Stimulated activated CD4-positive, alpha-beta T cell treated with anti-CD3 and anti-CD28 coated beads, TNF-alpha, amount 100 ng/mL, for 1 hour (primary cell): ENCODE results near the gene FBXL14.
A peak's percentile ranks its signal among the peaks of the same experiment; 100 is the strongest.

Experiments
- DNase-seq, 3 donors: peaks; one replicate each; pipeline ENCODE4 v3.0.0-alpha.2; 2020; ENCODE audit warnings: low read depth in 3 of 3, low spot score in 1 of 3

The FBXL14 gene

GRCh38 chr12:1595026-1595561, 713 bp upstream of the FBXL14 start:
- DNase-seq = no peak

GRCh38 chr12:1594006-1594260, 448 bp downstream of the FBXL14 start:
- DNase-seq = no peak

GRCh38 chr12:1593174-1594005, 991 bp downstream of the FBXL14 start:
- DNase-seq = no peak

- peak in 1 of 3 donors; percentile 48 for DNase-seq
Observed at GRCh38 chr12:1592444-1593173, 1.8 kb downstream of the FBXL14 start.

- DNase-seq = no peak
Observed at GRCh38 chr12:1591543-1591942, 2.8 kb downstream of the FBXL14 start.

- DNase-seq = no peak
Observed at GRCh38 chr12:1591034-1591433, 3.3 kb downstream of the FBXL14 start.

GRCh38 chr12:1590221-1590979, 4.0 kb downstream of the FBXL14 start:
- no peak for DNase-seq

- DNase-seq = no peak
Observed at GRCh38 chr12:1588575-1588947, 5.8 kb downstream of the FBXL14 start.

- no peak for DNase-seq
Observed at GRCh38 chr12:1587927-1588574, 6.3 kb downstream of the FBXL14 start.

GRCh38 chr12:1584326-1584725, 10.1 kb downstream of the FBXL14 start:
- DNase-seq = no peak

GRCh38 chr12:1583421-1584078, 10.8 kb downstream of the FBXL14 start:
- peak in 1 of 3 donors; percentile 43 for DNase-seq

- DNase-seq = no peak
Observed at GRCh38 chr12:1582709-1583050, 11.7 kb downstream of the FBXL14 start.

- DNase-seq = no peak
Observed at GRCh38 chr12:1581973-1582708, 12.2 kb downstream of the FBXL14 start.

GRCh38 chr12:1580526-1580925, 13.9 kb downstream of the FBXL14 start:
- no peak for DNase-seq

- DNase-seq = no peak
Observed at GRCh38 chr12:1579651-1580435, 14.5 kb downstream of the FBXL14 start.

- DNase-seq = no peak
Observed at GRCh38 chr12:1576410-1577241, 17.8 kb downstream of the FBXL14 start.

- DNase-seq = no peak
Observed at GRCh38 chr12:1575408-1576401, 18.7 kb downstream of the FBXL14 start.
